GM12874 (cell line): ENCODE data around the gene TASP1.

Source experiments
- TF ChIP-seq, protein P1 (sequence below): IDR thresholded peaks from 2 replicates; pipeline ENCODE4 v1.5.1; 2011; ENCODE audit warnings: low read depth, mild to moderate bottlenecking, control low read depth, low read length, moderate library complexity; ENCODE audit not compliant: insufficient read depth

The TASP1 gene

DNA sequence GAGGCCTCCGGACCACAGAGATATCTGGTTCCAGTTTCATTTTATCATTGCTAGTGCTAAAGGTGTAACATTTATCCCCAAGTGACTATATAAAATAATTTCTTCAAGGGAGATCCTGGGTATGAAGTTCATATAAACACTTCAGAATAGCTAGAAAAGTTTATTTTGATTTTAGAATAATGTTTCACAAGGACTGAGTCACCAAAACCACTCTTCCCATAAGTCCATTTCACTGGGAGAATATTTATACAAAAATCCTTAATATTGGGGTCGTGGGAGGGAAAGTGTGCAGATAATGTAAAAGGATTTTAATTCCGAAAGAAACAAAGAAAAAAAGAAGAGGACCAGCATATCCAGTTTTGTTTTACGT, 289.5 kb downstream of the TASP1 start:
- TF ChIP-seq, protein P1, sequence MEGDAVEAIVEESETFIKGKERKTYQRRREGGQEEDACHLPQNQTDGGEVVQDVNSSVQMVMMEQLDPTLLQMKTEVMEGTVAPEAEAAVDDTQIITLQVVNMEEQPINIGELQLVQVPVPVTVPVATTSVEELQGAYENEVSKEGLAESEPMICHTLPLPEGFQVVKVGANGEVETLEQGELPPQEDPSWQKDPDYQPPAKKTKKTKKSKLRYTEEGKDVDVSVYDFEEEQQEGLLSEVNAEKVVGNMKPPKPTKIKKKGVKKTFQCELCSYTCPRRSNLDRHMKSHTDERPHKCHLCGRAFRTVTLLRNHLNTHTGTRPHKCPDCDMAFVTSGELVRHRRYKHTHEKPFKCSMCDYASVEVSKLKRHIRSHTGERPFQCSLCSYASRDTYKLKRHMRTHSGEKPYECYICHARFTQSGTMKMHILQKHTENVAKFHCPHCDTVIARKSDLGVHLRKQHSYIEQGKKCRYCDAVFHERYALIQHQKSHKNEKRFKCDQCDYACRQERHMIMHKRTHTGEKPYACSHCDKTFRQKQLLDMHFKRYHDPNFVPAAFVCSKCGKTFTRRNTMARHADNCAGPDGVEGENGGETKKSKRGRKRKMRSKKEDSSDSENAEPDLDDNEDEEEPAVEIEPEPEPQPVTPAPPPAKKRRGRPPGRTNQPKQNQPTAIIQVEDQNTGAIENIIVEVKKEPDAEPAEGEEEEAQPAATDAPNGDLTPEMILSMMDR: no peak

DNA sequence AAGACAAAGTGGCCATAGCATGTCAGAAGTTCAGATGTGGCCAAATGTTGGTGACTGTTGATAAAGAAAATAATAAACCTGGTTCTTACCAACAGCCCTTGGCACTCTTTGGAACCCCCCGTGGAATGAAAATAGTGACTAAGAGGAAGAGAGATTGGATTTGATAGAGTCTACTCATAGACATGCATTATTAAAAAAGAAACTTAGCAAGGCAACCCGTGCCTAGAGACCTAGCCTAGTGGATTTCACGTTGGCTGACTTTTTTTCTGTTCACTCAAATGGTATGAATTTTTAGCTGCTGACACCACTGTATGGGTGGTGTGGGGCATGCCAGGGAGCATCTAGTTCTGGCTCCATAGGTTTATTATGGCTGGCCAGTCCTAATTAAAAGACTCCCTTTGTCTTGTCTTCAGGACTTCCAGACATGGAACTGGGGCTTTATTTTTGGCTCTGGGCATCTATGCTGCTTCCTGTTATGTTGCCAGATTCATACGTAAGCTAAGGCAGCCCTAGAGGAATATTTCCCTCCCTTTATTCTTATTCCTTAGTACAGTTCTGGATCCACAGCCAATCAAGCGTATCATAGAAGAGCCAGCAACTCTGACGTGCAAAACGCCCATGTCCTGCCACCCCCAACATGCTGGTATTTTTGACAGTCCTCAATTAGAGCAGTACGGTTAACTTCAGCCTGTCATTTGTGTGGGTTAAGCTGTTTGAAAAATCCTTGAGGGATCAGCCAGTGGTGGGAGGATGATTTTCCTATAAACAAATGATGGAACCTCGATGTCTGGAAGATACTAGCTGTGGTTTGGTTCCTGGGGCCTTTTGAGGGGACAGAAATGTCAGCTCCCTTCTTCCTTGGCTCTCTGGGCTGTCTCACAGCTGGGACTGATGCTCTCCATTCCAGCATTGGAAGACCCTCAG, 290.2 kb downstream of the TASP1 start:
- TF ChIP-seq, protein P1: no peak

DNA sequence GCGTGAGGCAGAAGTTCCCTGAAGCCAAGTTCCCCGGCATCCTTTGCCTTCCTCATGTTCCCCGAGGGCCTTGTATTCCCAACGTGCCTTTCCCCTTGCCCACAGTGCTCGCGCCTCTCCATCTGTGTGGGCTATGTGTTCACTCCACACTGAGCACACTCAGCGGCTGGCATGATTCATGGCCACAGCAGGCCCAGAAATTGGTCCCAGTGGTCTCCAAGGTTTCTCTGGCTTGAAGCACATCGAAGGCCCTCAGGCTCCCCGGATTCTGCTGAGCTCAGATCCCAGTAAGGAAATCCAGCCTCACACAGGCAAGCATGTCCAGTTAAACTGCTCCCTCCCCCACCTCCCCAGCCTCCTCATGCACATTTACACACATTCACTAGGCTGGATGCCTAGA, 294.1 kb downstream of the TASP1 start:
- TF ChIP-seq, protein P1: no peak

DNA sequence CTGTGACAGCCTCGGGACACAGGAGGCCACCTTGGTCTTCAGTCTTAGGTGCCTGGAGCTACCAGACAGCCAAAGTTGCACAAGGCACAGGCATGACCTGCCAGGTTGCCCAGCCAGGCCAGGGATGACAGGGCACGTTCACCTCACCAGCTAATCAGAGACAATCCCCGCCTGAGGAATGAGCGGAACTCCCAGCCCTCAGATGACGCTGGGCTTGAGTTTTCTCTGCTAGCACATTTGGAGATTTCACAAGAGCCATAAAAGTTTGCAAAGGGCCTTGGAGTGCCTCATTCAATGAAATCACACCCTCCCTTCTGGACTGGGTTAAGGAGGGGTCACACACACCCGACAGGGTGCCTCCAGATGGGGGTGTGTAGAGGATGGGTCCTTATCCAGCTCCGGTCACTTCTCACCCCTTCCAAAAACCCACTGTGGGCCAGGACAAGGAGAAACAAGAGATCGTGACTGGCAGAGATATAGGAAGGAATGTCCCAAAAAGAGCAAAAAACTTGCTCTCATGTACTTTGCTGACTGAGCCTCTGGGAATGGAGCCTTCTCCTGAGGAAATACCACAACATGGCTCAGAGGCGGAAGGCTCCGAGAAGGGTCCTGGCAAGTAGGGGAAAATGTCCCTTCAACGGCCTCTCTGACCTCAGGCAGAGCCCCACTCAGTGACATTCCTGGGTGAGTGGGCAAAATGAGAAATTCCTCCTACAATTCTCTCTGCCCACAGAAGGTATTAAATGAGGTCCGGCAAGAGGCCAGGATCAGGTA, 296.1 kb downstream of the TASP1 start:
- TF ChIP-seq, protein P1: no peak

DNA sequence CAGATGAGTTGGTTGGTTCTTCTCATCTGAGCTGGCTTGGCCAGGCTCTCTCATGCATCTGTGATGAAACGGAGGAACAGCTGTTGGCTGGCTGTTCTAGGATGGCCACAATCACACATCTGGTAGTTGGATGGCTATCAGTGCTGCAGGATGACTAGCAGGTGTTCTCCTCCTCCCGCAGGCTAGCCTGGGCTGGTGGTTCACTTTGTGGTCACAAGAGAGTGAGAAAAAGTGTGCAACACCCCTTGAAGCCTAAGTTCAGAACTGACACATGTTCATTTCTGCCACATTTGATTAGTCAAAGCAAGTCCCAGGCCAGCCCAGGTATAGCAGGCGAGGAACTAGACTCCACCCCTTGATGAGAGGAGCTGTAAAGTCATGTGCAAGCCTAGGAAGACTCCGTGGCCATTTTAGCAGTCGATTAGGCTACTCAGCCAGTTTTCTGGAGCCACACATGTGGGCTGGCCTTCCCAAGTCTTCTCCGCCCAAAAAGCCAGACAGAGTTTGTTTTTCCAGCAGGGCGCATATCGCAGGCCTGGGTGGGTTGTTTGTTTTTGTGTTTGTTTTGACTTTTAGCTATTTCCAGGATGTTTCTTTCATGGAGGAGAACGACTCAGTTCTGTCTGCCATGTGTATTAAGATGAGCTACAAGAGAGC, 296.9 kb downstream of the TASP1 start:
- TF ChIP-seq, protein P1: no peak

DNA sequence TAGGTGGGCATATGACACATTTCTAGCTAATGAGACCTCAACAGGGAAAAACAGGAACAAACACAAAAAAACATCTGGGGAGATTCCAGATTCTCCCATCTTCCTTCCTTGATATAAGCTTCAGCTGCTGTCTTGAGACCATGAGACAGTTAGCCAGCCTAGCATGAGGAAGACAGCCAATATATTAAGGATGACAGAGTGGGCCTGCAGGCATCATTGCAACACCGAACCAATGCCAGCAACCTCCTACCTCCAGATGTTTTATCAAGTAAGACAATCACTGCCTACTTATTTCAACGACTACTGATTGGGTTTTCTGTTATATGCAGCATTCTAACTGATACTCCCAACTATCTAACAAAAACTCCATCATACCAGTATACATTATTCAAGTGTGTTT, 298.6 kb downstream of the TASP1 start:
- TF ChIP-seq, protein P1: no peak
